DMS79 (cell line): ENCODE measurements around the gene UGT1A8.
A peak's percentile ranks its signal among the peaks of the same experiment; 100 is the strongest.
"Not testable (repeated sequence)": the region's sequence is repeated elsewhere in the genome, so short reads cannot be mapped to it uniquely, and the experiment has no call there.

Experiments used
- DNase-seq: peaks from one replicate; lab custom pipeline; 2025; lab: John Stamatoyannopoulos, UW

The UGT1A8 gene

GRCh38 chr2:233688341-233688740 lies 70.9 kb downstream of the UGT1A8 start:
- no peak for DNase-seq

DNA sequence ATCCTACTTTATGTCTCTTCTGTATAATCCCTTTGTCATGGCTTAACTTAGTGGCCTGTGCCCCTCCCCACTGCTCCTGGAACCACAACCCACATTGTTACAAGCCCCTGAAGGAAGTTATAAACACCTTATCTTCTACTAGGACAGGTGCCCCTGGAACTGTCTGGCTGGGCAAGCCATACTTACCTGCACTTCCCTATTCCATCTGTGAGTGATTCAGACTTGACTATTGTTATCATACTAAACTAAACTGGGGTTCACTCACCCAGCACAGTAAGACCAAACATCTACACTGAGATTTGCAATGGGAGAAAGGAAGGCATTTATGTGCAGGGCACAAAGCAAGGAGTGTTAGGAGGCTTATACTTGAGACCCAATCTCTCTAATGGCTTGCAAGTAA lies 71.6 kb downstream of the UGT1A8 start:
- DNase-seq: no peak

DNA sequence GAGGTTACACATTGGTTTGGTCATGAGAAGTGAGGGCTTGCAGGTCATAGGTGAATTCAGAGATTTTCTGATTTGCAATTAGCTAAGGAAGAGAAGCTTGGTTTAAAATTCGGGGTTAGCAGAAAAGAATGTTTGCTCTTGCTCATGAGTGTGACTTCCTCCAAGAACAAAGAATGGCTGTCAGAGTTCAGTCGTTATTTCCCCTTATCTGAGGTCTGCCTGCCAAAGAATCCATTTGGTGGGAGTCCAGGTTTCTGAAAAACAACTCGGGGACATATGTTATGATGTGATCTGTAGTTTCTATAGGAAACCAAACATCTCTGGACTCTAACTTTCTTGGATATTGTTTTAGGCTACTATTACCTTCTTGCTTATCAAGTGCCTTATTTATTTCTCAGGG lies 72.1 kb downstream of the UGT1A8 start:
- no peak for DNase-seq

- DNase-seq: no peak
Measured at GRCh38 chr2:233690444-233690843, 73.0 kb downstream of the UGT1A8 start.

DNA sequence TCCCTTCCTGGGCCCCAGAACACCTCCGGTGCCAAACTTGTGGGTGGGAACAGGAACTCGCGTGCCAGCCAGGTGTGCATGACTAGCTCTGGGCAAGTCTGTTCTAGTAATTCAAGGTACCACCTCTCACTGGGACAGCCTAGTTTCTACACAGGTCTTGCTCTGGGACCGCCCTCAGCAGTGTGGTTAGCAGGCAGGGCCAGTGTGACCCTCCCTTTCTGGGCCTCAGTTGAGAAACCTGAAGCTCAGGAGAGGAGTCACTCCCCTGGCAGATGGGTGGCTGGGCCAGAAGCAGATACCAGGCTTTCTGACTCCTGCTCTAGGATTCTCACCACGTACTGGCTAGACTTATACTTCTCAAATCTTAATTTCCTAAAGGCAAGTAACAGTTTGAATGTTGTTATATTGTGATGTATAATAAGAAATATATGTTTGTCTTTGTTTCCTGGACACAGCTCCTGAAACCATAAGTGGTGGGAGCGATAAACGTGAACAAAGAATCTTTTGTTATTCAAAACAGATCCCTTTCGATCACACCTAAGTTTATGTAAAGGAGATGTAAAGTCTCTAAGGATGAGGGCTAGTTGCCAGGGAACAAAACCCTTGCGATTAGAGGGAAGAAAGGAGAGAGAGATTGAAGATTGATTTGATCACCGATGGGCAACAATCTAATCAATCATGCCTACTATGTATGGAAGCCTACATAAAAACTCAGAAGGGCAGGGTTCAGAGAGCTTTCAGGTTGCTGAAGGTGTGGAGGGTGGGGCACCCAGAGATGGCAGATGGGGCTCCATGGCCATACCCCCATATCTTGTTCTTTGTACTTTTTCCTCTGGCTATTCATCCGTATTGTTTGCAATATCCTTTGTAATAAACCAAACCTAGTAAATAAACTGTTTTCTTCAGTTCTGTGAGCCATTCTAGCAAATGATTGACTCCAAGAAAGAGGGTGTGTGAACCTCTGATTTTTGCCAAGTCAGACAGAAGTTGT lies 74.3 kb downstream of the UGT1A8 start:
- no peak for DNase-seq

DNA sequence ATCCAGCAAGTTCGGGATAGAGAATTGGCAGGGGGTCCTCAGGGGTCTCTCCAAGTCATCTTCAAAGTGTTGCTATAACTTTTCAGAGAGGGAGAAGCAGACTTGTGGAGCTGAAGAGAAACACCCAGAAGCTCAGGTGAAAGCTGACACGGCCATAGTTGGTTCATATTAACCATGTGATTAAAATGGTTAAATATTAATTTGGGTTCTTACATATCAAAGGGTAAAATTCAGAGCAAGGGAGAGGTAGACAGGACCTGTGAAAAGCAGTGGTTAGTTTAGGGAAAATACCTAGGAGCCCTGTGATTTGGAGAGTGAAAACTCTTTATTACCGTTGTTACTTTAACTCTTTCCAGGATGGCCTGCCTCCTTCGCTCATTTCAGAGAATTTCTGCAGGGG lies 75.2 kb downstream of the UGT1A8 start, which contains the start of gene UGT1A6:
TSS of gene UGT1A6 (plus strand) at position 243 of the 400 bp plus-strand sequence. CDS start at position 358, 115 bp downstream.
- no peak for DNase-seq

DNA sequence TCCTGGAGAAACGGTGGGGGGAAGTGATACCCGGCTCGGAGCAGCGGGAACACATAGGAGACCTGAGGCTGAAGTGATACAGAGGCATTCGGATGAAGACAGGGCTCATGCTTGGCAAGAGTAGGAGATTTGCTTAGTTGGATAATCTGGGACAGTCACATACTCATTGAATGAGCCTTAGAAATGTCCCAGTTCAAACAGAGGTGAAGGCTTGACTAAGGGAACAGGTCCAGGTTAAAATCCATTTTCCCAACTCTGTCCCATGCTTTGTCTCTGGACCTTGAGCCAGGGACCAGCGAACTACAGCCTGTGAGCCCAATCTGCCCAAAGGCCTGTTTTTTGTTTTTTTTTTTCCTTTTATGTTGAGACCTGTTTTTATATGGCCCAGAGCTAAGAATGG lies 76.5 kb downstream of the UGT1A8 start:
- DNase-seq: no peak

GRCh38 chr2:233698740-233699139 lies 81.3 kb downstream of the UGT1A8 start:
- DNase-seq: no peak

DNA sequence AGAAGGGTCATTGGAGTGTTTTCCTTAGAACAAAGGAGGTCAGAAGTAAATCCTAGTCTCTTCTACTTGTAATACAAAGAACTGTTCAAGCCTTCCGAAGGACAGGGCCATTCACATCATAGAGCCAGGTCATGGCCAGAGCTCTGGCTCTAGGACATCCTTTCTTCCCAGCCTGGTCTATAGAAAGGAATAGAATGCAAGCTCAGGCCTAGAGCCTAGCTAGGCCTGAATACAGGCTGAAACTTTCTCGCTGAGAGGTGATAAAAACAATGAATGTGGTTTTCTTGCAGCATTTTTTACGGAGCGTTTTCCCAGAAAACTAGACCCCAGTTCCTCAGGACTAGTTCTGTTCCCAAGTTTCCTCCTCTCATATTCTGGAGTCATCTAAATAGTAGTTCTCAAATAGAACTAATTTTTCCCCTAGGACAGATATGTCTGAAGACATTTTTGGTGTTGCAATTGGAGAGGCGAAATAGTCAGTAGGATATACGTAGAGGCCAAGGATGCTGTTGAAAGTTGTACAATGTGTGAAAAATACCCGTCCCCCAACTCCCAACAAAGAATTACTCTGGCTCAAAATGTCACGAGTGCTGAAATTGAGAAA lies 82.1 kb downstream of the UGT1A8 start:
- DNase-seq: no peak

DNA sequence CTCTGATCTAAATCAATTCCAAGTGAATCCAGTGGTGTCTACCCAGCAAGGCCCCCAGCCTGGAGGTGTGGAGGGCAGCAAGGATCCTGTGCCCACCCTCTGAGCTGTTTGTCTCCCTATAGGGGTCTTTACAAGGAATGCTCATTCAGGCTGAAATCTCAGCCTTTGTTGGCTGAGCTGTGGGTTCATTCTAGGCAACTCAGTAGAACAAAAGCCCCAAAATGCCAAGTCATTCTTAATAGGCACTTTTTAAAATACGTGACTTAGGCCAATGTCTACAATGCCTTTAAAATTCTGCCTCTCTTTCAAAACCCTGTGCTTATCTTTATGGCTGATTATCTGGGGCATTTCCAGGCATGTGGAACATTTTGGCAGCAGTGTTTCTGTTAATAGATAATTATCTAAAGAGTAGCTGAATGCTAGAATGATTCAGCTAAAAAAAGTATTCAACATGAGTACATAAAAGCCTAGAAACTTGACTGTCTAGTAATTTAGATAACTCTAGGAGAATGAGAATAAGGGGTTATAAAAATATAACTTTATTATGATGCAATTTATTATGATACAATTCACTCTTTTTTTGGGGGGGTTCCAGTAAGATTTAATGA lies 82.7 kb downstream of the UGT1A8 start:
- peak; percentile 32 for DNase-seq

DNA sequence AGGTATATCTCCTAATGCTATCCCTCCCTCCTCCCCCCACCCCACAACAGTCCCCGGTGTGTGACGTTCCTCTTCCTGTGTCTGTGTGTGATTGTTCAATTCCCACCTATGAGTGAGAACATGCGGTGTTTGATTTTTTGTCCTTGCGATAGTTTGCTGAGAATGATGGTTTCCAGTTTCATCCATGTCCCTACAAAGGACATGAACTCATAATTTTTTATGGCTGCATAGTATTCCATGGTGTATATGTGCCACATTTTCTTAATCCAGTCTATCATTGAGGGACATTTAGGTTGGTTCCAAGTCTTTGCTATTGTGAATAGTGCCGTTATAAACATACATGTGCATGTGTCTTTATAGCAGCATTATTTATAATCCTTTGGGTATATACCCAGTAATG lies 83.4 kb downstream of the UGT1A8 start:
- not testable (repeated sequence) for DNase-seq

- DNase-seq: no peak
Measured at GRCh38 chr2:233702238-233702637, 84.8 kb downstream of the UGT1A8 start.

GRCh38 chr2:233705911-233706506 lies 88.6 kb downstream of the UGT1A8 start:
- DNase-seq: no peak

GRCh38 chr2:233706720-233707119 lies 89.3 kb downstream of the UGT1A8 start:
- no peak for DNase-seq

DNA sequence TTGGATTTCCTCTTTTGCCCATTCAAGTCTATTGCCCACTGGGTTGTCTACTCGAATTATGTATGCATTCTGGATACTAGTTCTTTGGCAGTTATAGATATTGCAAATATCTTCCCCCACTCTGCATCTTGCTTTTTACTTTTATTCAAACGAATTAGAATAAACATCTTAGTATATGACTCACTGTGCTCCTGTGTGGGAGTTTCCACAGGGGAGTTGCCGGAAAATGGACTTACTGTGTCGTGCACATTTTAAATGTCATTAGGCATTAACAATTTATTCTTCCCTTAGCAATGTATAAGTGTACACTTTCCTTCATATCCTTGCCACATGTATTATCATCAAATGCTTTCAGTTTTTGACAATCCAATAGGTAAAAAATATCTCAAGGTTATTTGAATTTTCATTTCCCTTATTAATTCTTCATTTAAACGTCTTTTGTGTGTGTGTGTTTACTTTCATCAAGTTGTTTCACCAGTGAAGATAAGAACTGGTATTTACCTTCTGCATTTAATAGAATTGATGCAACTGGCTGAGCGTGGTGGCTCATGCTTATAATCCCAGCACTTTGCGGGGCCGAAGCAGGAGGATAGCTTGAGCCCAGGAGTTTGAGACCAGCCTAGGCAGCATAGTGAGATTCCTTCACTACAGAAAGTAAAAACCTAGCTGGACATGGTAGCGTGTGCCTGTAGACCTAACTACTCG lies 90.7 kb downstream of the UGT1A8 start:
- DNase-seq: no peak

DNA sequence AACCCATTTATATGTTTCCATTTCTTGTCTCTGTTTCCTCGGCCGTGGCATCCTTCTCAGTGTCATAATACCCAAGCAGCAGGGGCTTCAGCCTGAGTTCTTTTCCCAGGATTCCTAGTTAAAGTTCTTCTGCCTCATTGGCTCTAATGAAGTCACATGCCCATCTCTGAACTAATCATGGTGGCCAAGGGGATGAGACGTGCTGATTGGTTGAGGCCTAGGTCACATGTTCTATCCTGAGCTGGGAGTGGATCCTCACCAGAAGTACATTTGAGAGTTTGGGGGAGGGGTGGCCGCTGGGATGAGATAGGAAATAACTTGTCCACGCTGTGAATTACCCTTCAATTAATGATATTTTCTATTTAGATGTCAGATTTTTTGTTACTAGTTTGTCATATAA lies 91.5 kb downstream of the UGT1A8 start:
- no peak for DNase-seq

- no peak for DNase-seq
Measured at GRCh38 chr2:233711312-233712008, 94.0 kb downstream of the UGT1A8 start.

- no peak for DNase-seq
Measured at GRCh38 chr2:233712611-233713261, 95.3 kb downstream of the UGT1A8 start, which contains the start of gene UGT1A5. Gene UGT1A5 (plus strand): TSS chr2:233712907. CDS start chr2:233712992, 85 bp downstream.

- DNase-seq: no peak
Measured at GRCh38 chr2:233713262-233713615, 95.8 kb downstream of the UGT1A8 start.

GRCh38 chr2:233714121-233714520 lies 96.7 kb downstream of the UGT1A8 start:
- no peak for DNase-seq

- DNase-seq: no peak
Measured at GRCh38 chr2:233718552-233718951, 101.1 kb downstream of the UGT1A8 start, which contains the start of gene UGT1A4. Gene UGT1A4 (plus strand): TSS chr2:233718736. CDS start chr2:233718821, 85 bp downstream.
